GM19238 (cell line): Measurements from ENCODE around the gene TGFBR3.

Experiments
- DNase-seq: peaks from one replicate; pipeline ENCODE4 v3.0.0; 2011; ENCODE audit warnings: low spot score; ENCODE audit not compliant: insufficient read length

Gene TGFBR3

GRCh38 chr1:91783423-91784170, 102.4 kb downstream of the TGFBR3 start:
- DNase-seq, result no peak

DNA sequence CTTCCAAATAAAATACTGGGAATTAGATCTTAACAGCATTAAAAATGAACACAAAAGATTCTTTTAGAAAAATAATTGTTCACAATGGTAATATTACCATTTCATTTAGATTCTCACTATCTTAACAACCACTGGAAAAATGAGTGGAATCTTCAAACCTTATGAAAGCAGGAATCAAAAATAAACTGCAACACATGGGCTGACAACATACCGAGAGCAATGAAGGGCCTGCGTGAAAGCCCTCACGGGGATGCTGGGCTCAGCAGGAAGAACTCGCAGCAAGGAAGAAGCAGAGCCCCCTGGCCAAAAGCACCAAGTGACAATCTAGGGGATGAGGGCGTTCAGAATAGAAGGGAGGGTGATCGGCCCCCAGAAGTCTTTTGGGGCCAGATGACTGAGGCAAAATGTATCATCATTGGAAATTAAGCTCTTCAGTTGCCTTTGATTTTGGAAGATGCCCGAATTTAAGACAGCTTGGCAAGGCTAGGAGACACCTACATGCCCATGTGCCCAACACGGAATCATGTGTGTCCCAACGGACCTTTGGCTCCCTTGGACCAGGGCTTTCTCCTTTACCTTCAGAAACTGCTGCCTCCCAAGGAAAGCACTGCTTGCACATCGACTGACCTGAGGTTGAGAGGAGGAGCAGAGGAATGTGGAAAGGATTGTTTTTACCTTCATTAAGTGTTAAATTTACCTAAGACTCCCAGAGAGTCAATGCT, 103.9 kb downstream of the TGFBR3 start:
- no peak for DNase-seq

- DNase-seq, result no peak
Observed at GRCh38 chr1:91781371-91781825, 104.6 kb downstream of the TGFBR3 start.

DNA sequence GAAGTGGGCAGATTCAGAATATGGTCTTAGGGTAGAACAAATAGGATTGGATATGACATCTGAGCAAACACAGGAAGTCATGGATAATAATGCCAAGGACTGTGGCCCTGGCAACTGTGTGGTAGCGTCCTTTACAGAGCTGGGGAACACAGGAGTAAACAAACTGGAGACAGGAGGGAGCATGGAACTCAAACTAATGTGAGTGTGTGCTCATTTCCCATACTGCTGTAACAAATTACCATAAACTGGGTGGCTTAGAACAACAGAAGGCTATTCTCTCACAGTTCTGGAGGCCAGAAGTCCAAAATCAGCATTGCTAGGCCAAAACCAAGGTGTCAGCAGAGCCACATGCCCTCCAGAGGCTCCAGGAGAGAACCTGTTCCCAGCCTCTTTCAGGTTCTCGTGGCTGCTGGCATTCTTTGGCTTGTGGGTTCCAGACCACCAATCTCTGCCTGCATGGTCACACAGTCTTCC, 106.4 kb downstream of the TGFBR3 start:
- DNase-seq, result no peak

DNA sequence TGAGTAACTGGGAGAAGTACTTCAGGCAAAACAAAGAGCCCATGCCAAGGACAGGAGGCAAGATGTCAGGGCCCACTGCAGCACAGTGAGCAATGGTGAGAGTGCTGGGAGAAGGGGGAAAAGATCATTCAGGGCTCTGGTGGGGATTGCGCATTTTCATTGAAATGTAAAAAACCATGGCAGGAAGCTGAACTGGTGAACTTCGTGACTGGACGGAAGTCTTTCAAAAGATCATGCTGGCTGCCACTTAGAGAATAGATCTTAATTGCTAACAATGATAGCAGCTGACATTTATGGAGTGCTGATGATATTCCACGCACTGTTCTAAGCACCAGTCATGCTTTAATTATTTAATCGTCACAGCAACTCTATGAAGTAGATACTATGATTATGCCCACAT, 107.0 kb downstream of the TGFBR3 start:
- DNase-seq, result no peak

- DNase-seq, result no peak
Observed at GRCh38 chr1:91777630-91778300, 108.2 kb downstream of the TGFBR3 start.

- DNase-seq, result no peak
Observed at GRCh38 chr1:91777196-91777595, 108.8 kb downstream of the TGFBR3 start.

DNA sequence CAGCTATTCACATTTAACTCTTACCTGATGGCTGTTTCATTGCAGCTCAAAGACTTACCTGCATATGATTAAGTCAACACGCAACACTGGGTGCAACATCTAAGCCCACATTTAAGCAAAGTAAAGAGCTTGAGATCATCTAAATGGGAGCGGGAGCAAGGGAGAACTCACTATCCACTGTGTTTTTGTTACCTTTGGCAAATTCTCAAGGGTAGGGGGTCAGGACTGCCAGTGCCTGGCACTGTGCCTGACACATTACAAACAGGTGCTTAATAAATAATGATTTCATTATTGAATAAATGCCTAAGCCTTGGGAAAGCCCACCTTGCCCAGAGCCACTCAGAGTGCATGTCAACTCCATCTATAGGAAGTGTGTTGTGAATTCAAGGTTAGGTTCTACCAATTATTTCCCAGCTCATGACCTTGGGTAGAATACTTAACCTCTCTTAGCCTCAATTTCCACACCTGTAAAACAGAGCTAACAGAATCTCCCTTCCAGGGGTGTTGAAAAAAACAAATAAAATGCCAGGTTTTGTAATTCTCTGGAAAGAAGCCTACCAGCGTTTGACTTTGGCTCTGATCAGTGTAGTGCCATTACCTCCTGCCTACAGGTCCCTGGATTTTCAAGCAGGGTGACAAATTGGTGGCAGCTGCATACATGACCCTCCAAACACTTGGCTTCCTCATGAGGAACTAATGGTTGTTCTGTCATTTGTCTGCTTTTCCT, 109.7 kb downstream of the TGFBR3 start:
- no peak for DNase-seq

- no peak for DNase-seq
Observed at GRCh38 chr1:91775227-91775626, 110.7 kb downstream of the TGFBR3 start.

- DNase-seq, result no peak
Observed at GRCh38 chr1:91774520-91775203, 111.3 kb downstream of the TGFBR3 start.

DNA sequence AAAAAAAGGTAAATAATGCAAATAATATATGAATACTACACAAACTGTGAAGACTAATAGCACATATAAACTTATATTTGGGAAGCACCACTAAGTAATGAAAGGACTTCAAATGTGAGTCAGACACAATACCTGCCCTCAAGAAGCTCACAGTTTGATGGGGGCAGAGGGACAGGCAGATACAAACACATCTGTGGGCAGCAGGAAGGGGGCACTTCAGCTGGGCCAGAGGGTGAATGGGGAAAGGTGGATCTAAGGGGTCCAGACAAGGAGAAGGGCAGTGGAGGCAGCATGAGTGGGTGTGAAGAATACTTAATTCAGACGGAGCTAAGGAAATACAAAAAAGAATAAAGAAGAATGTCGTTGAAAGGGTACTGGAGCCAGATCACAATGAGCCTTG, 114.2 kb downstream of the TGFBR3 start:
- DNase-seq, result no peak

- DNase-seq, result no peak
Observed at GRCh38 chr1:91770667-91771268, 115.2 kb downstream of the TGFBR3 start.

DNA sequence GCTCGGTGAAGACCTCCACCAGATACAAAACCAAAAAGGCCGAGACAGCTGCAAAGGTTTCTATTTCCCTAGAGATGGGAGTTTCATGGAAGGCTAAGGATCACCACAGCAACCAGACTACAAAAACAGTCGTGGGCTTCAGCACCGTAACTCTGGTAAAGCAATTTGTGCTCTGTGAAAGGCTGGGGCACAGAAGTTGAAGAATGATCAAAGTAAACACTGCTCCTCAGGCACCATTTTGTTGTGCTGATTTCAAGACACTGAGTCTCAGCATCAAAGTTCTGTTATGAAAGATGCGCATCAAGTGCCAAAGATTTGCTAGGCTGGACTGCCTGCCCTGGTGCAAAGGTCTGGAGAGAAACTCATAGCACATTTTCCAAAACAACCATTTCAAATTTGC, 116.2 kb downstream of the TGFBR3 start:
- DNase-seq, result no peak

DNA sequence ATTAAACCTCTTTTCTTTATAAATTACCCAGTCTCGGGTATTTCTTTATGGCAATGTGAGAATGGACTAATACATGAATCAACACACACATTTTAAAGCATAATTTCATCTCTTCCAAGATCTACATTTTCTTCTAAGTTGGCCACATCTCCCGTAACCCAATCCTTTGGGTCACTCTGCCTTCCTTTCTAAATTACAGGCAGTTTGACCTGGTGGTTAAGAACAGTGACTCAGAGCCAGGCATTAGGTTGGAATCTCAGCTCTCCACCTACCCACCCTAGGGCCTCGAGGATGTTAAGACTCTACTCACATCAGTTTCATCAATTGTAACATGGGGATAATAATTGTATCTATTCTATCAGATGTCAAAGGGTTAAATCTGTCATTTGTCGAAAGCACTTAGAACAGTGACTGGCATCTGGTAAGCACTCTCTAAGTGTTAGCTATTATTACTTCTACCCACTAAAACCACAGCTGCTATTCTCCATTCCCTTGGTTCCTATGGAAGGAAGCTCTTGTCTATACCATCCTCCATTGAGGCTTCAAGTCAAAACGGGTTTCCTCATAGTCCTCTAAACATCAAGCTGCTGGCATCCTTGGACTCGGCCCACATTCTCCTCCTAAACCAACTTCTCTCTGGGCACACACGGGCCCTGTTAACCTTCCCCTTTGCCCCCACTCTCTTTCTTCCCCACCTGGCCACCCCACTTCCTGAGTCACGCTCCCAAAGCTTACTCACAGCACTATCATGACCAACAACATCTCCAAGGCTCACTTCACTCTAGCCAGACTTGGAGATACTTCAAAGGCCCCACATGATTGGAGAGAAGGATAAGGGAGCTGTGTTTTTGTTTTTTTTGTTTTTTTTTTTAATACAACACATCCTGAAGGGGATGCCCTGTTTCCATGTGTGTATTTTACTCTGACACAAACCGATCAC, 116.9 kb downstream of the TGFBR3 start:
- no peak for DNase-seq

GRCh38 chr1:91768120-91768519, 117.8 kb downstream of the TGFBR3 start:
- DNase-seq, result no peak

DNA sequence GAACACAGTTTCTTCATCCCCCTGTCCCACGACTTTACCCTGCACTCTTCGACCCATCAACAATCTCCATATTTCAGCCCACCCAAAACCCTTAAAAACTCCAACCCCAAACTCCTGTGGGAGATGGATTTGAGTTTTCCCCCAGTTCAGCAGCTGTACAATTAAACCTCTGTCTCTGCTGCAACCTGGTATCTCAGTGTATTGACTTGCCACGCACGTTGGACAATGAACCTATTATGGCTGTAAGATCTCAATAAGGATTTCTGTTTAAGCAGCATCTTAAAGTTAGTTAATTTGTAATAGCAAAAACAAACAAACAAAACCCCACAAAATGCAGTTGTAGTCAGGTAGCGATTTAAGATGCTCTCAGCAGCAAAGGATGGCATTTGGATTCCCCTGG, 119.1 kb downstream of the TGFBR3 start:
- no peak for DNase-seq

DNA sequence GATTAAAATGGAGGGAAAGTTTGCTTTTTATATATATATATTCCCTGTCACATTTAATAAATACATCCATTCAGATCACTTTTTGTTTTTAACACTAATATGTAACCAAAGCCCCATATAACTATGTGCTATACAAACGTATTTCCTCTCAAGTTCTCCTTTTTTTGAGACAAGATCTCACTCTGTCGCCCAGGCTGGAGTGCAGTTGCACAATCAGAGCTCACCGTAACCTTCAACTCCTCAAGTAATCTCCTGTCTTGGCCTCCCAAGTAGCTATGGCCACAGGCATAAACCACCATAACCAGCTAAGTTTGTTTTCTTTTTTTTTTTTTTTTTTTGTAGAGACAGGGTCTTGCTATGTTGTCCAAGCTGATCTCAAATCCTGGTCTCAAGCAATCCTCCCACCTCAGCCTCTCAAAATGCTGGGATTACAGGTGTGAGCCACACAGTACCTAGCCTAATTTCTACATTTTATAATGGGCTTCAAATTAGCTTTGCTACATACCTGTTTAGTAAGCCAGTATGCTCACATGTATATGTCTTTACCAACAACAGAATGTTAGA, 120.0 kb downstream of the TGFBR3 start:
- no peak for DNase-seq

GRCh38 chr1:91765293-91765692, 120.7 kb downstream of the TGFBR3 start:
- DNase-seq, result no peak

DNA sequence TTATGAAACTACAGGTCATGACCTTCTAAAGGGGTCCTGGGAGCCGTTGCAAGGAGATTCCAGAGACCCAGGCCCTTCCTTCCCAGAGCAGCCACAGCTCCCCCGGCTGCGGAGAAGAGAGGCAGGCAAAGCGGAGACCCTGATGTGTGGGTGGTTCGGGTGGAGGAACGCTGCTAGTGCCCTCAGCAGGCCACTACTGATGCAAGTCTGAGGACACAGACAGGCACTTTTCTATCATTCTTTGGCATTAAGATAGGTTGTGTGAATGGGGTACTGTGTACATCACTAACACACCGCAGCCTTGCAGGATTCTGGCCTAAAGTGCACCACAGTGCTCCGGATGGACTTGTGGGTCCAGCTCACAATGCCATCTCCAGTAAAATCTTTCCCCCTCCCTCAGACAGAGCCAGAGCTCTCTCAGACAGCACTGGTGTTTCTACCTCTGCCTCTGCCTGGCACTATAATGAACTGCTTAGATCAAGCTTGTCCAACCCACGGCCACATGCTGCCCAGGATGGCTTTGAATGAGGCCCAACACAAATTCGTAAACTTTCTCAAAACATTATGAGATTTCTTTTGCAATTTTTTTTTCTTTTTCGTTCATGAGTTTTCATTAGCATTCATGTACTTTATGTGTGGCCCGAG, 121.4 kb downstream of the TGFBR3 start:
- DNase-seq, result no peak
